T1000 (cell line): ENCODE measurements around the gene GPC5.

ENCODE experiments used
- DNase-seq: peaks from one replicate; lab custom pipeline; 2025; ENCODE audit warnings: mixed read lengths; lab: John Stamatoyannopoulos, UW

GPC5 gene

GRCh38 chr13:92384410-92384809 is 986.0 kb downstream of the GPC5 start:
- no peak for DNase-seq

GRCh38 chr13:92387245-92387644 is 988.8 kb downstream of the GPC5 start:
- no peak for DNase-seq

GRCh38 chr13:92390217-92390616 is 991.8 kb downstream of the GPC5 start:
- no peak for DNase-seq

DNA sequence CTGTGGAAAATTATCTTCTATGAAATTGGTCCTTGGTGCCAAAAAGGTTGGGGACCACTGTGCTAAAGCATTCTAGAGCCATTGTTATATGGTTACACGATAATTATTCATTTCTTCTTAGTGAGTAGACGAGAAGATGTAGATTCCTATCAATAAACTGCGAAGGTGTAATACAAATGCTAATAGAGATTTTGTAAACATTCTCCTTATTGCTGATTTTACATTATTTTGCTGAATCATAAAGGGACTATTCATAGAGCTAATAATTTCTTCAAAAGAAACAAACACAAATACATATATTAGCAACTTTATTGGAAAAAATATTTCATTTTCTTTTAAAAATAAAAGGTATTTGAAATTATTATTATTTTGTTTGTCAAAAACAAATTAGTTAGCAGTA is 1005.2 kb downstream of the GPC5 start:
- no peak for DNase-seq

- DNase-seq, result no peak
Measured at GRCh38 chr13:92407858-92408257, 1009.4 kb downstream of the GPC5 start.

- no peak for DNase-seq
Measured at GRCh38 chr13:92412481-92412880, 1014.1 kb downstream of the GPC5 start.

DNA sequence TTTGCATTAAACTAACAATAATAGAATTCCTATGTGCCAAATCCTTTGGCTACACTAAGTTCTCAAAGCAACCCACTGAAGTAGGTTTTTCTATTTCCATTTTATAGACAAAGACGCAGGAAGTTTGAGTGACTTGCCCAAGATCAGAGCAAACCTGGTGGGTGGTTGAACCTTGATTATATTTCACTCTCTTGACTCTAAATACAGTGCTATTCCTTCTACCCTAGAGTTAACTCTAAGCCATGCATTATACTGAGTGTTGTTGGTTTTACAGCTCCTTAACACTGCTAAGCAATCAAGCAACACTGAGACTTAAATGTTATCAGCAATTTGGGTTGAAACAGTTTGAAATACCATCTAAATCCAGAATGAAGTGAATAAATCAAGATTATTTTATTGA is 1014.6 kb downstream of the GPC5 start:
- DNase-seq, result no peak

DNA sequence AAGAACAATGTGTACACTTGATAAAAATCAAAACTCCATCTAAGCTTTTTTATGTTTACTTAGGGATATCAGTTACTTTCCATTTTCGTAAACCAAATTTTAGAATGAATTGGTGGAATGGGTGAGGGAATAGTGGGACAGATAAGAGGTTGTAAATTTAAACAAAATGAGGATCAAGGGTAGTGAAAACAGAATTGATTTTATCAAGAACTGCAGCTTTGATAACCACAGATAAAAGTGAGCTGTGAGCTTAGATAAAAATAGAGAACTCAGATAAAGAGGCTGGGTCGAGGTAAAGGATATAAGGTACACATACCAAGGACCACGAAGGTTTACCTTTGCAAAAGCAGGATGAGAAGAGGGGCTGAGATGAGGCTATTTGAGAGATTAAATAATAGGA is 1015.0 kb downstream of the GPC5 start:
- no peak for DNase-seq

DNA sequence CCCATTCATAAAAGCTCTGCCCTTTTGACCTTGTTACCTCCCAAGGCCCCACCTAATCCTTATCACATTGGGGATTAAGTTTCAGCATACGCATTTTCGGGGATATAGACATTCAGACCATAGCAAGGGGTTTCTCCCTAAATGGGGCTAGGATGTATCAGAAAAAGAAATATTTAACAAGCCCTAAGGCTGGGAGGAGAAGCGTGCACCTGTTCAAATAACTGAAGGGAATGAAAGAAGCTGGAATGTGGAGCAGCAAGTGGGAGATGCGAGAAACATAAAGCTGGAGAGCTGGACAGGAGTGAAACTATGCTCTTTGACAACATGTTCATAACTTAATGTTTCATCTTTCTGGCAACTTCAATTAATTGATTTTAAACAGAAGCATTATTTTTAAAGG is 1016.4 kb downstream of the GPC5 start:
- no peak for DNase-seq

DNA sequence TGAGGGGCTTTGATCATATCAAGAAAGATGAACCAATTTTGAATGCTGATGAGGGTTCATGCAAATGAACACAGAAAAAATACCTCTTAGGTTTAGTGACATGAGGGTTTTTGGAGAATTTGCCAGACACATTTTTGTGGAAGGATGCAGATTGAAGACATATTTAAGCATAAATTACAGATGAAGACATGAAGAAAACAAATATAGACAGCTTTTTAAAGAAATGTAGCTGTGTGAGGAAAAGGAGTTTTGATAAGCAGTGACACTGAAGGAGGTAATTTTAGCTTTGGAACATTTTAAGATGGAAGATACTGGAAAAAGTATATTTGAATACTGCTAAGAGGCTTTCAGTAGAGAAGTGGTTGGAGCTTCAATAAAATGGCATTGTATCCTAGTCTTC is 1017.4 kb downstream of the GPC5 start:
- DNase-seq, result no peak

DNA sequence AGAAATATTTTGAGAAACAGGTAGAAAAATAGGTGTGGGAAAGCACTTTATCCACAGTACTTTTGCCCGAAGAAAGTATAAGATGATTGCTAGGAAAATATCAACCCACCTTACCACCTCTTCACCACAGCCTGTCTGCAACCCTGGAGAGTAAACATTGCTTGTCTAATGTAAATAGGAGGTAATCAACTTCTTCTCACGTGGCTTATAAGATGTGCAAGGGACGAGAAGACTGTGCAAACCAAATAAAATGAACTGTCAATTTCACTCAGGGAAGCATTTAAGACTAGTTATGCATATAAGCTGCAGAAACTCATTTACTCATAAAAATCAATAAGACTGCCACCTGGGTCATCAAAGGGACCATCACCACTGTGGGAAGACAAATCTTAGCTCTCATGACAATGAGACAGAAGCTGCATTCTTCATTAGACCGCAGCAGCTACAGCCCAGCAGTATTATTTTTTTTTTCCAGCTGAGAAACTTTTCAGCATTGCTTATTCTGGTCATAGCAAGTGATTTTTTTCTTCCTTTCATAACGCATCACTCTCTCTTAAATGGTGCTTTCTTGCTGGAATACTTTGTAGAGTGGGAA is 1020.5 kb downstream of the GPC5 start:
- no peak for DNase-seq

DNA sequence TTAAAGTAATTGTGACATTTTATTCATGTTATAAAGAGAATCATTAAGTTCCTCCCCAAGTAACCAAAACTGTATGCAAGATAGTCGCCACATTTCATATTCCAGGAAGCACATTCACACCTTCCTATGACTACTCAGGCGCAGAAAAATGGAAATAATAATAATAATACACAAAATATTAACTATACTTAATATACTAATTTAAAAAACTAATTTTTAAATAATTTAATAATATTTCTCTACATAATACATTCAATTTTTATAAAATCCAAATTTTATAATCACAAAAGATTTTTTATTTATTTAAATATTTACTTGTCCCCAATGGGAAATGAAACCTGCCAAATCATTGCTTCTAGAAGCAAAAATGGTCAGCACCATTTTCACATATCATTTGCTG is 1030.8 kb downstream of the GPC5 start:
- DNase-seq, result no peak

DNA sequence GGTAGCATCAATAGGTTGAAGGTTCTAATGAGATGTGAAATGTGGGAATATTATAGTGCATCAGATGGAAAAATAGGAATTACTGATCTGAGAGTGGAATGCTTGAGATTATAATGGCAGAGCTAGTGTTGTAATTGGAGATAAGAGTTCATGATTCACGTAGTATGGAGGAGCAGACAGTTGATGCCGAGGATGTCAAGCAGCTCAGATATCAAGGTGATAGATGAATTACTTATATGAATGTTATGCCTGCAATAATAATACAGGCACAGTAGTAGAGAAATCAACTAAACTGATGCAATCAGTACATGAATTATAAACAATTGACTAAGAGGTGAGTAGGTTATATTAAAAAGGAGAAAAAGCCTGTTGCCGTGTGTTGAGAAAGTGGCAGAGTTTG is 1035.0 kb downstream of the GPC5 start:
- DNase-seq, result no peak

GRCh38 chr13:92433963-92434362 is 1035.5 kb downstream of the GPC5 start:
- DNase-seq, result no peak

DNA sequence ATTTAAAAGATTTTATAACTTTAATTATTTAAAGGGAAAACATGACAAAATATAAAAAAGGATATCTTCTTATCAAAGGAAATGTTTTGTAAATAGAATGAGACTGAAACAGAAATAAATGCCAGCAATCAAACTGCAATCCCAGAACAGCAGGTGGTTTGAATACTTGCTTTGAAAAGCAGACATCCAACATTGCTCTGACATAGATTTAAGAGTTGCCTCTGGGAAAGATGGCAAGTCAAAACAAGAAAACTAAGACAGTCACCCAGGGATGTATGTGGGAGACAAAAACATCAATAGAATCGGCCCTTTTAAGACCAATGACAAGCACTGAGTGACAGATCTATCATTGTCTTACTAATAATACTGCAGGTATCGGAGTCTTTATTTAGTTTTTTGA is 1038.5 kb downstream of the GPC5 start:
- no peak for DNase-seq

DNA sequence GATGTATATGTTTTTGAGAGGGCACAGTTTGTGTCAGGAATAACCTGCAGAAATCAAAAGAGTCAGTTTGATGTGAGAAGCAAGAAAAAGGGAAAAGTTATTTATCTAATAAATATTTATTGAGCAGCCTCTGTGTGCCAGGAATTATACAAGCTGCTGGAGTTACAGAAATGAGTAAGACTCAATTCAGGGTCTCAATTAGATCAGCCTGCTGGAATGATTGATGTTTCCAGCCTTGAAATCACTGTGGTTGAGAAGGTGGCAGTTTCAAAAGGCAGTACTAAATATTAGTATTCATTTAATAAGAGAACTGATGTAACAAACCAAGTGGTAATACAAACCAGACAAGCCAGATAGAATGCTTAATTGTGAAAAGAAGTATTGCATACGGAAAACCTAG is 1045.8 kb downstream of the GPC5 start:
- DNase-seq, result no peak

GRCh38 chr13:92451060-92451459 is 1052.6 kb downstream of the GPC5 start:
- DNase-seq, result no peak

GRCh38 chr13:92452840-92453239 is 1054.4 kb downstream of the GPC5 start:
- no peak for DNase-seq

- no peak for DNase-seq
Measured at GRCh38 chr13:92459306-92459705, 1060.9 kb downstream of the GPC5 start.

GRCh38 chr13:92460479-92460878 is 1062.1 kb downstream of the GPC5 start:
- DNase-seq, result no peak

GRCh38 chr13:92461402-92461801 is 1063.0 kb downstream of the GPC5 start:
- DNase-seq, result no peak

- no peak for DNase-seq
Measured at GRCh38 chr13:92461831-92462230, 1063.4 kb downstream of the GPC5 start.

DNA sequence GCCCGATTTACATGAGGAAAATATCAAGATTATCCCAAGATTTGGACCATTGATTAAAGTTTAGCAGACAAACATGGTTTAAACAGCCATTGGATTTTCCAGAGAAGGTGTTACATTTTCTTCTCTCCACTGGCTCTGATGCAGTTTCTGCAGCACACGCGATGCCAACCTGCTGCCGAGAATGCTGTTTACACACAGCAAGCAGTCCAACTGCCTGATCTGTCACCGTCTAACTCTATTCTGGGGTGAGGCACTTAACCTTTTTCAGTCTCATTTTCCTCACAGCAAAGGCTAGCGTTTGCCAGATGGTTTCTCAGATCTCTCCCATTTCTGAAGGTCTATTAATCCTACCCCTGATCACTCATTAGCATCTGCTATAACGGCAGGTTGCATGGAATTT is 1064.7 kb downstream of the GPC5 start:
- no peak for DNase-seq

- DNase-seq, result no peak
Measured at GRCh38 chr13:92473765-92474475, 1075.5 kb downstream of the GPC5 start.
